SK-N-MC (cell line): ENCODE results near the gene KCNMA1.

Experiments
- DNase-seq: peaks from one replicate; pipeline ENCODE4 v3.0.0-alpha.2; 2011; ENCODE audit warnings: low read depth, low spot score
- H3K27ac ChIP-seq: fragments of 200-600 bp; sonication (generic); 2 replicates; pipeline ENCODE4 v1.5.1; 2016; ENCODE audit warnings: mixed run types
- H3K36me3 ChIP-seq: fragments of 200-600 bp; sonication (generic); 2 replicates; pipeline ENCODE4 v1.6.1; 2017; ENCODE audit warnings: antibody characterized with exemption, low read length, mixed read lengths; ENCODE audit not compliant: insufficient read depth
- H3K4me3 ChIP-seq: fragments of 200-600 bp; sonication (generic); 2 replicates; pipeline ENCODE4 v1.5.1; 2016
- H3K9ac ChIP-seq: fragments of 200-600 bp; sonication (generic); 2 replicates; pipeline ENCODE4 v1.8.0; 2017; ENCODE audit warnings: mixed run types, mixed read lengths; ENCODE audit not compliant: insufficient read length
- H3K9me3 ChIP-seq: fragments of 200-600 bp; sonication (generic); 2 replicates; pipeline ENCODE4 v1.6.1; 2017; ENCODE audit warnings: low read depth, mild to moderate bottlenecking, antibody characterized with exemption, low read length, moderate library complexity, mixed read lengths
- EZH2 ChIP-seq: fragments of 200-600 bp; sonication (generic); IDR thresholded peaks from one replicate; pipeline ENCODE4 v1.6.1; 2017; ENCODE audit warnings: antibody characterized with exemption
- FOXP2 ChIP-seq: optimal IDR thresholded peaks from 2 replicates; pipeline ENCODE3; 2011; ENCODE audit warnings: mild to moderate bottlenecking, moderate library complexity; ENCODE audit not compliant: insufficient read depth; ENCODE audit errors: extremely low read length, control extremely low read depth
- POLR2AphosphoS5 ChIP-seq: IDR thresholded peaks from 2 replicates; pipeline ENCODE4 v1.6.1; 2012; ENCODE audit warnings: mild to moderate bottlenecking, low read depth, low read length, borderline replicate concordance

KCNMA1 gene

DNA sequence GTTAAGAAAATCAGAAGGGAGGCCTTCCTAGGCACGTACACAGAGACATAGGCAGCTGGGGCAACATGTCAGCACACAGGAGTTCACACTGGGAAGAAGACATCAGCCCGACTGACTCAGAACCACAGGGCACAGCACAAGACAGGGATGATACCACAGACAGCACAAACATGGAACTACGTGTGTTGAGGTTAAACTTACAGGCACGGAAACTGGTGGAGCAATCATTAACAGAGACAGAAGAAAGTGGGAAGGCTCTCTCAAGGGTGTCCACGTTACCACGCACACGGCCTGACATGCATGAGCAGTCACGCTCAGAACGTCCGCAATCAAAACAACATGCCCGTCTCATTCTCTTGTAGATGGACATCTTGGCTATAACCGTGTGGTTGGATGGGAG is 636.4 kb downstream of the KCNMA1 start:
- no peak for DNase-seq
- no peak overlapping the region for H3K27ac ChIP-seq
- H3K4me3 ChIP-seq = no peak overlapping the region
- H3K36me3 ChIP-seq = no peaks in the 10 kb centered on the region
- TF ChIP-seq POLR2AphosphoS5 (no peak), FOXP2 (no peak), EZH2 (no peak)
- no peaks in the 10 kb centered on the region for H3K9me3 ChIP-seq
- H3K9ac ChIP-seq = no peak overlapping the region

DNA sequence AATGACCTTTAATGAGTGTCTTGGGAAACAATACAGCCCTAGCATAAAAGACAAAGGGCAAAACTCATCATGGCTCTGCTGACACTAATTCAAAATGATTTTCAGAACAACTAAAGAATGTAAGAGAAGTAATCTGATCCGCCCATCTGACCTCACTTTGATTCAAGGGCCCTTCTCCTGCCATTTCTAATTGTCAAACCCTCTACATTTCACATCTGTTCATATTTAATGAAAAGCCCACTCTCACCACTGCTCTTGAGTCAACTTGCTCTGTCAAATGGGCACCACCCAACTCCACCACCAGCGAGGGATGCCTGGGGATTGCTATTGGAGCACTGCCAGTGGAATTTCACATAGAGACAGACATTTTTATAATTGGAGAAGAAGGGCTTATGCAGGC is 639.2 kb downstream of the KCNMA1 start:
- DNase-seq = no peak
- no peak overlapping the region for H3K4me3 ChIP-seq
- TF ChIP-seq POLR2AphosphoS5 (no peak), EZH2 (no peak), FOXP2 (no peak)
- no peak overlapping the region for H3K27ac ChIP-seq
- no peaks in the 10 kb centered on the region for H3K36me3 ChIP-seq
- no peaks in the 10 kb centered on the region for H3K9me3 ChIP-seq
- no peak overlapping the region for H3K9ac ChIP-seq

- no peak overlapping the region for H3K4me3 ChIP-seq
- H3K27ac ChIP-seq = no peak overlapping the region
- H3K9ac ChIP-seq = no peak overlapping the region
- no peaks in the 10 kb centered on the region for H3K9me3 ChIP-seq
- no peaks in the 10 kb centered on the region for H3K36me3 ChIP-seq
- no peak for DNase-seq
- no peak for TF ChIP-seq EZH2
- TF ChIP-seq FOXP2 = no peak
- no peak for TF ChIP-seq POLR2AphosphoS5
These were observed 640.0 kb downstream of the KCNMA1 start for GRCh38 chr10:76997631-76998030.

DNA sequence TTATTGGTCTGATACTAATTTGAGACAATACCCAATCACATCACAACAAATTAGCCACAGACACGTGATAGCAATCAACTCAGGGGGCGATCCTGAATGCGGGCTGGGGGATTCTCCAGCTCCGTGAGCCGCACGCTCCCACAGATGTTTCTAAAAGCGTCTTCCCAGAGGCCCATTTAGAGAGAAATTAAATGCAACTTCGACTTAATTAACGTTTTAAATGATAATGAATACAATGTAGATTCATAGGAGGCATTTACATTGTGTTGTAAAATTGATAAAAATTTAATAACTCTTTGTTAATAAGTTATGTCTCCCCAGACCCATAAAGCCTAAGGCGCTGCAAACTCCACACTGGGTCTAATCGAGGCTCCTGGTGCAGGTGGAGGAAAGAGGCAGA is 642.6 kb downstream of the KCNMA1 start:
- DNase-seq = no peak
- Histone ChIP-seq H3K36me3 (no peaks in the 10 kb centered on the region), H3K4me3 (no peak overlapping the region), H3K9ac (no peak overlapping the region), H3K9me3 (no peaks in the 10 kb centered on the region), H3K27ac (no peak overlapping the region)
- TF ChIP-seq FOXP2 (no peak), EZH2 (no peak), POLR2AphosphoS5 (no peak)

DNA sequence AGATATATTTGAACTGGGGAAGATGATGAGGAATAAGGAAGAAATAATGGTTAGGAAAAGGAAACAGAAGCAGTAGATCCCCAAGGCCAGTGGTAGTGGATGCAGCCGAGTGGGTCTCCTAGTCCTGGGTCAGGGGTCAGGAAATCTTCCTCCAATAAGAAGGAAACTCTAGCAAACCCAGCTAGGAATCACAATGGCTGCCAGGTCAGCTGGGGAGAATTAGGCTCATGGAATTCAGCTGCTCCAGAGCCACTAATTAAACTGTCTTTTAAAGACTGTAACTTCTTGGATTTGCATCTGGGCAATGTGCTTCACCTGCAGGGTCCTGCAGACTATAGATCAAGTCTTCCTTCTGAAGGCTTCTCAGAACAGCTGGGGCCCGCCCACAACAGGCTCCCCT is 644.4 kb downstream of the KCNMA1 start:
- no peak overlapping the region for H3K9ac ChIP-seq
- no peak overlapping the region for H3K27ac ChIP-seq
- no peak overlapping the region for H3K4me3 ChIP-seq
- no peak for DNase-seq
- TF ChIP-seq POLR2AphosphoS5 = no peak
- TF ChIP-seq FOXP2 = no peak
- no peak for TF ChIP-seq EZH2
- H3K36me3 ChIP-seq = no peaks in the 10 kb centered on the region
- H3K9me3 ChIP-seq = no peaks in the 10 kb centered on the region

DNA sequence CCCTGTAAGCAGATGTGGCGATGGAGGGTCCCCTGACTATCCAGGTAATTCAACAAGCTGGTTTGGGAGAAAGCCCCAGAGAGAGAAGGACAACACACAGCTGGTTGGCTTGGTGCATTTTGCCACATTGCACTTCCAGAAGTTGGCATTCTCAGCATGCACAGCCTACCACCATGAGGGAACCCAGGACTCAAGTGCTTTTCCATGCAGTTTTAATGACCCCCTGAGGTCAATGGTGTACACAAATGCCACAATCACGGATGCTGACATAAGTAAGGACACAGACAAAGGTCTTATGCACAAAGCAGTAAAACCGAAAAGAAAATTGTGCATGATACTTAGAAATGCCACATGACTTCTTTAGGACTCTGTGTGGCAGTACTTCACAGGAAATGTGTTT is 645.1 kb downstream of the KCNMA1 start:
- H3K9me3 ChIP-seq = no peaks in the 10 kb centered on the region
- no peak for TF ChIP-seq FOXP2
- no peak for TF ChIP-seq EZH2
- TF ChIP-seq POLR2AphosphoS5 = no peak
- no peaks in the 10 kb centered on the region for H3K36me3 ChIP-seq
- DNase-seq = no peak
- no peak overlapping the region for H3K9ac ChIP-seq
- H3K4me3 ChIP-seq = no peak overlapping the region
- no peak overlapping the region for H3K27ac ChIP-seq

DNA sequence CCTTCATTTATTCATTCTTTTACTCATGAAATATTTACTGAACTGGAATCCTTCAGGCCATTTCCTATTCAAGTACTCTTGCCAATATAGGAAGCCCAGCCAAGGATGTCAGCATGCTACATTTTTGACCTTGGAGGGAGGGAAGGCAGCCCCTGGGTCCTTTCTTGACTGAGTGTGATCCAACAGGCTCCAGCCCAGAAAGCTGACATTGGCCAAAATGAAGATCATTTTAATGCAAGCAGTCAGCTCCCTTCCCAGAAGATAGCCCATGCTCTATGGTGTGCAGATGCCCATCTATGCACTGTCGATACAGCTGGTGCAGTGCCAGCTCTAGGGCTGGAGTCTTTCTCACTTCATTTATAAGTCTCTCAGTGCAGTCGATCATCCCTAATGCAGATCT is 646.0 kb downstream of the KCNMA1 start:
- Histone ChIP-seq H3K9ac (no peak overlapping the region), H3K27ac (no peak overlapping the region), H3K36me3 (no peaks in the 10 kb centered on the region), H3K9me3 (no peaks in the 10 kb centered on the region), H3K4me3 (no peak overlapping the region)
- DNase-seq = no peak
- TF ChIP-seq EZH2 (no peak), FOXP2 (no peak), POLR2AphosphoS5 (no peak)

GRCh38 chr10:76990561-76990960 is 647.0 kb downstream of the KCNMA1 start:
- no peaks in the 10 kb centered on the region for H3K36me3 ChIP-seq
- no peak overlapping the region for H3K9ac ChIP-seq
- TF ChIP-seq POLR2AphosphoS5 (no peak), FOXP2 (no peak), EZH2 (no peak)
- H3K9me3 ChIP-seq = no peaks in the 10 kb centered on the region
- no peak for DNase-seq
- no peak overlapping the region for H3K27ac ChIP-seq
- no peak overlapping the region for H3K4me3 ChIP-seq
